ENCODE measurements around the gene THAP12. TPM values are rescaled to one million over a fixed set of nuclear protein-coding genes. Genes with fewer than 3 reads are reported as not detected.
"Not testable (repeated sequence)": the region's sequence is repeated elsewhere in the genome, so short reads cannot be mapped to it uniquely, and the experiment has no call there.

THAP12 gene
- total RNA-seq (2014; rRNA removed; shearing (Covaris generic)), result 30.2 and 30.5 TPM in 2 replicates
- polyA plus RNA-seq (2015; cell fraction: cytosol; rRNA removed), result 20.5 and 28.0 TPM in 2 replicates
- 26.4 and 36.5 TPM in 2 replicates for polyA plus RNA-seq (2015; cell fraction: nucleus; rRNA removed)

DNA sequence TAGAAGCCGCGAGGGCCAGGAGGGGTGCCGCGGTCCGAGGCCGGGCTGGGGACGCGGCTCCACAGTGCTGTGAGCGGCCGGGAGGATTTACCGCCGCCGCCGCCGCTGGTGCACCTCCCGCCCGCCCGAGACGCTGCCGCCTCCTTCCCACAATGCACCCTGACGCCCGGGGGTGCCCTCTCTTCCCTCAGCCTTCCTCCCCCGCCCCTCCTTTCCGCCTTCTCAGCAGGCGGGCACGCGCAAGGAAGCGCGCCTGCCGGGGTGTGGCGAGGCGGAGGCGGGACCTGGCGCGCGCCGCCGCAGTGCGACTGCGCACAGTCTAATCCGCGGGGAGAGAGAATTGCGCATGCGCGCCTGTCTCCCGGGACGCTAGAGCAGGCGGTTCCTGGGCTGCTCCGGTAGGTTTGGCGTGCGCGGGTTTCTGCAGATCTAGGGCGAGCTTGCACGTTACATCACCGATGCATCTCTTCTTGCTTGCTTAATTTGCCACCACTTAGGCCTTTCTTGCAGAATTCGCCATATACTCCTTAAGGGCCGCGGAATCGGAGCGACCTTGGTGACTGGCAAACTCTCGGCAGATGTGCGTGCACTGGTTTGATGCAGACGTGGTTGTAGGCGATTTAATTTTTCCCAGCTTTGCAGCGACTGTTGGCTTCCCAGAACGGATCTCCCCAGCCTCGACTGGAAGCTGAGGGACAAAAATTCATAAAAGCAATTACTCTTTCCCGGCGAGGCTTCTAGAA is at the start of gene THAP12, which contains the start of gene GVQW3:
THAP12 (minus strand) TSS at position 156 of the 743 bp plus-strand sequence. CDS start 296 bp downstream, outside the sequence.
GVQW3 (plus strand) TSS at position 347 of the 743 bp plus-strand sequence. CDS start 506 bp downstream, outside the sequence.
- peak; percentile 93 for DNase-seq (ENCODE audit: low read depth, low spot score)
- in situ Hi-C loops (cut with HindIII; ENCODE audit: low pct_unique_long_range_greater_than_20kb, low sequenced_read_pairs), result no loop called here

DNA sequence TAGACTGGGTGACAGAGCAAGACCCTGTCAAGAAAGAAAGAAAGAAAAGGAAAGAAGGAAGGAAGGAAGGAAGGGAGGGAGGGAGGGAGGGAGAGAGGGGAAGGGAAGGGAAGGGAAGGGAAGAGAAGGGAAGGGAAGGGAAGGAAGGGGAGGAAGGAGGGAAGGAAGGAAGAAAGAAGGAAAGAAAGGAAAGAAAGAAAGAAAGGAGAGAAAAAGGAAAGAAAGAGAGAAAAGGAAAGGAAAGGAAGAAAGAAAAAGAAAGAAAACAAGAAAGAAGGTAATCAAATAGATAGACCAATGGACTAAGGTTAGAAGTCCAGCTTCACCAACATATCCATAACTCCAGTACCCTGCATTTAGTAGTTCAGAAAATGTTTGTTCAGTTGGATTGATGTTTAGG is 45.7 kb upstream of the THAP12 start:
- in situ Hi-C loops (cut with HindIII; ENCODE audit: low pct_unique_long_range_greater_than_20kb, low sequenced_read_pairs), result no loop called here
- DNase-seq (ENCODE audit: low read depth, low spot score), result no peak

- in situ Hi-C loops (cut with HindIII; ENCODE audit: low pct_unique_long_range_greater_than_20kb, low sequenced_read_pairs), result no loop called here
- DNase-seq (ENCODE audit: low read depth, low spot score), result no peak
Observed at GRCh38 chr11:76424891-76425290, 44.0 kb upstream of the THAP12 start.

DNA sequence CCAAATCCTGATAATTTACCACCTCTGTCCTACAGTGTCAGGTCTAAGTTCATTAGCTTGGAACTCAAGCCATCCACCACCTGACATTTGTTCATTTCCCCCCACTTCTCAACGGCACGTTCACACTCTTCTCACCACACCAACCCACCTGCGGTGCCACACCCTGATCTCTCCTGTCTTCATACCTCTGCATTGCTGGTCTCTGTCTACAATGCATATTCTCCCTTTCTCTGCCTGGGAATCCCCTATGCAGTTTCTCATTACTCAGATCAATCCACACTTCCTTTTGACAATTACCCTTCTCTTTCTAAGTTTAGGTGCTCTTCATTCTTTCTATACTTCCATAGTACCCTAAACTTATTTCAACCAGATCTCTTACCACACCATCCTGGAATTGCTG is 43.4 kb upstream of the THAP12 start:
- in situ Hi-C loops (cut with HindIII; ENCODE audit: low pct_unique_long_range_greater_than_20kb, low sequenced_read_pairs), result no loop called here
- no peak for DNase-seq (ENCODE audit: low read depth, low spot score)

- in situ Hi-C loops (cut with HindIII; ENCODE audit: low pct_unique_long_range_greater_than_20kb, low sequenced_read_pairs), result no loop called here
- peak; percentile 59 for DNase-seq (ENCODE audit: low read depth, low spot score)
Observed at GRCh38 chr11:76419896-76420295, 39.0 kb upstream of the THAP12 start.

DNA sequence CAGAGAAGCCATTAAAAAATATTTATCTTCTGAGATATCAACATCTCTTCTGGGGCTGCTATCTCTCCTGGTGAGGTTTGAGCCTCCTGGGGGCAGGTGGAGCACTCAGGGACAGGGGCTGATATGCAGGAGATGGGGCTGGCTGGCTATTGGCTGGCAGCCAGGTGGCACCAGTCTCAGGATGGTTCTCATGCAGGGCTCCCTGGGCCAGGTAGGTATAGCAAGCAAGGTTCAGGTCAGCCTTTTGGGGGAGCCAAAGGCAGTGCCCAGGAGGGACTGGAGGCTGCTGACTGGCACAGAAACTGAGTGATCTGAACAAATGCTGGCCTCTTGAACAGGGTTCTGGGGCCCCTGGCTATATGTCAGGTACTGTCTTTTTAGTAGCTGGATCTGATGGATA is 34.1 kb upstream of the THAP12 start:
- DNase-seq (ENCODE audit: low read depth, low spot score), result no peak
- in situ Hi-C loops (cut with HindIII; ENCODE audit: low pct_unique_long_range_greater_than_20kb, low sequenced_read_pairs), result no loop called here

DNA sequence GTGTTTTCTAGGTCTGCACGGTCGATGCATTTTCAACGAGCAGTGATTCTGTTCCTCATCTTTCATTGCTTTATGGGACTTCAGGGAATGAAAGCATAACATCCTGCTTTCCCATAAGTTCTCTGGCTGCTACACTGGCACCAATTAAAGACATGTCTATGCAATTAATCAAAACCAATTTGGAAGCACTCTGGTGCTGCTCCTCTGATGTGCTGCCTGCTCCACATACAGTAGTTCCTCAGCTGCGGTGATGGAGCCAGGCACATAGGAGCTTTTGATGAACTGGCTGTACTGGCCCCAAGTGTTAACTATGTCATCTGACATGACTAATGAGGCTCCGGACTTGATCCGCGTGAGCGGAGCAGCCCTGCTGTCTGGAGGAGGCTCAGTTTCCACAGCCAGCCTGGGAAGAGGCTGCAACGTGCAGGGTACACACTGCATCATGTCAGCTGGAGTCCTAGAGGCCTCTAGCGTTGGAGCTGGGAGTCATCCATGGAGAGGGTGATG is 30.0 kb upstream of the THAP12 start:
- in situ Hi-C loops (cut with HindIII; ENCODE audit: low pct_unique_long_range_greater_than_20kb, low sequenced_read_pairs), result no loop called here
- DNase-seq (ENCODE audit: low read depth, low spot score), result no peak

DNA sequence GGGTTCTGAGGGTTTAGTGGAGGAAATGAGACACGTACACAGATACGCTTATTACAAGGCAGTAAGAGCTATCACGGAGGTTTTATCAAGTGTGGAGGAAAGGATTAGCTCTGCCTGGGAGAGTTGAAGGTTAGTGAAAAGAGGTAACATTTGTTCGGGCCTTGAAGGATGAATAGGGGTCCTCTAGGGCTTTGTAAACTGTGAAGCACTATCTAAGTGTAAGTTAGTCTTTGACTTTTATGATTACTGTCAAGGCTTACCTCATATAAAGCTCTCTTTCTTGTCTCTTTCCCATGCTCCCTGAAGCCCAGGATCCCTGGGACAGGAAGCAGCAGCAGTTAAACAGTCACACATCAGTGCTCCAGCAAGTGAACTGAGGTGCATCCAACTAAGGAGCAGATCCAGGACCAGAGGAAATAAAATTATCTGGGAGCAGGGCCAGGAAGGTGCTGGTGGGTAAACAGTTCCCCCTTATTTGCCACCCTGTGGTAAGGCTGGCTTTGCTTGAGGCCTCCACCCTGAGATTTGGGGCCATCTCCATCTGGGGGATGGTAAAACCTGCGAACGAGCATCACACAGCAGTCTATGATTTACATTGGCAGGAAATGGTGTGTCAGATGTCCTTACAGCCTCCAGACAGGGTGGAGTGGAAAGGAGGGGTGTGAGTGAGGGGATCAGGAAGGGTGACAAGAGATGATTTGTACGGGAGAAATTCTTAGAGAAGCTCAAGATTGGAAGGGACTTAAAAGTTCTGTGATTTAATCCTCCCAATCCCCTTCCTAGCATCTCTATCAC is 27.4 kb upstream of the THAP12 start:
- peak; percentile 62 for DNase-seq (ENCODE audit: low read depth, low spot score)
- in situ Hi-C loops (cut with HindIII; ENCODE audit: low pct_unique_long_range_greater_than_20kb, low sequenced_read_pairs), result no loop called here

- in situ Hi-C loops (cut with HindIII; ENCODE audit: low pct_unique_long_range_greater_than_20kb, low sequenced_read_pairs), result no loop called here
- DNase-seq (ENCODE audit: low read depth, low spot score), result no peak
Observed at GRCh38 chr11:76406359-76406758, 25.4 kb upstream of the THAP12 start.

- in situ Hi-C loops (cut with HindIII; ENCODE audit: low pct_unique_long_range_greater_than_20kb, low sequenced_read_pairs); DNase-seq (ENCODE audit: low read depth, low spot score): not testable (repeated sequence)
Observed at GRCh38 chr11:76401484-76401883, 20.6 kb upstream of the THAP12 start.

GRCh38 chr11:76400967-76401366 is 20.0 kb upstream of the THAP12 start:
- in situ Hi-C loops (cut with HindIII; ENCODE audit: low pct_unique_long_range_greater_than_20kb, low sequenced_read_pairs), result no loop called here

GRCh38 chr11:76397383-76397782 is 16.5 kb upstream of the THAP12 start:
- DNase-seq (ENCODE audit: low read depth, low spot score), result no peak
- in situ Hi-C loops (cut with HindIII; ENCODE audit: low pct_unique_long_range_greater_than_20kb, low sequenced_read_pairs), result no loop called here

More at GRCh38 chr11:76400967-76401366, 20.0 kb upstream of the THAP12 start:
- DNase-seq (ENCODE audit: low read depth, low spot score), result no peak

- no peak for DNase-seq (ENCODE audit: low read depth, low spot score)
- in situ Hi-C loops (cut with HindIII; ENCODE audit: low pct_unique_long_range_greater_than_20kb, low sequenced_read_pairs), result no loop called here
Observed at GRCh38 chr11:76395296-76395695, 14.4 kb upstream of the THAP12 start.

DNA sequence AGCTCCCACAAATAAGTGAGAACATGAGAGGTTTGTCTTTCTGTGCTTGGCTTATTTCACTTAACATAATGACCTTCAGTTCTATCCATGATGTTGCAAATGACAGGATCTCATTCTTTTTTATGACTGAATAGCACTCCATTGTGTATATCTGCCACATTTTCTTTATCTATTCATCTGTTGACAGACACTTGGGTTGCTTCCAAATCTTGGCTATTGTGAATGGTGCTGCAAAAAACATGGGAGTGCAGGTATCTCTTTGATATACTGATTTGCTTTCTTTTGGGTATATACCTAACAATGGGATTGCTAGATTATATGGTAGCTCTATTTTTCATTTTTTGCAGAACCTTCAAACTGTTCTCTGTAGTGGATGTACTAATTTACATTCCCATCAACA is 13.5 kb upstream of the THAP12 start:
- DNase-seq (ENCODE audit: low read depth, low spot score), result peak; percentile 3
- in situ Hi-C loops (cut with HindIII; ENCODE audit: low pct_unique_long_range_greater_than_20kb, low sequenced_read_pairs), result no loop called here

DNA sequence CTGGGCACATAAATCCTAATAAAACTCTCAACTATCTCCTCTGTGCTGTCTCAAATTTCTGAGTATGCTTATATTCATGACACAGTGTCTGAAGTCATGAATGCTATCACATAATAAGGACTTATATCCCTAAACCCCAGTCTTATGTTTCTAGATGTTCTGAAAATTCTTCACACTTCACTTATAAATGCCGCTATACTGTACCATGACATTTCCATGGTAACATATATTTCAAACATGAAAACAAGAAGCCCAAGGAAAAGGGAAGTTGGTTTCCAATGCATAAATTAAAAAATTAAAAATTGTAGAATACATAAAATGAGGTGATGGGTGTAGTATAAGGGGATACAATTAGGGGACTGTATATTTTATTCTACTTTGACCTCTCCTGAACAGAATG is 11.9 kb upstream of the THAP12 start:
- DNase-seq (ENCODE audit: low read depth, low spot score), result no peak
- in situ Hi-C loops (cut with HindIII; ENCODE audit: low pct_unique_long_range_greater_than_20kb, low sequenced_read_pairs), result no loop called here

DNA sequence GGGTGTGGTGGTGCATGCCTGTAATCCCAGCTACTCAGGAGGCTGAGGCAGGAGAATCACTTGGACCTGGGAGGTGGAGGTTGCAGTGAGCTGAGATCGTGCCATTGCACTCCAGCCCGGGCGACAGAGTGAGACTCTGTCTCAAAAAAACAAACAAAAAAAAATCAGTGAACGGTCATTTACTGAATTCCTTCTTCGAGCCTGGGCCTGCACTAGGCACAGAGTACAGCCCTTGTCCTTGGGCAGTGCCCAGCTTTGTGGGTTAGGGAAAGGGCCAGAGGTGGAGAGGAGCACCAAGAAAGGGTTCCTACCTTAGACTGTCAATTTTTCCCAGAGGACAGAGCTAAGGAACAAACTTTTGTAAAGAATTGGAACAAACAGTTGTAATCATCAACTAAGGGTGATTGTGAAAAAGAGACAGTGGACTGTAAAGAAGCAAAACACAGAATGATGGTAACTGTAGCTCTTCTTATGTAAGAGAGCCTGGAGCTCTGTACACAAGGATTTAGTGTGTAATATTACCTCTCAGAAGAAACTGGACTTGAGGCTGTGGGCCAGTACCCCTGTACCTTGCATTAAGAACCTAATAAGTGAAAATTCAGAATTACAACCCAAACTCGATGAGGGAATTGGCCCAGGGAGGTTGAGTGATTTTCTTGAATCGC is 11.0 kb upstream of the THAP12 start:
- no peak for DNase-seq (ENCODE audit: low read depth, low spot score)
- in situ Hi-C loops (cut with HindIII; ENCODE audit: low pct_unique_long_range_greater_than_20kb, low sequenced_read_pairs), result no loop called here

GRCh38 chr11:76391021-76391420 is 10.1 kb upstream of the THAP12 start:
- in situ Hi-C loops (cut with HindIII; ENCODE audit: low pct_unique_long_range_greater_than_20kb, low sequenced_read_pairs), result no loop called here
- DNase-seq (ENCODE audit: low read depth, low spot score), result no peak

- DNase-seq (ENCODE audit: low read depth, low spot score), result no peak
- in situ Hi-C loops (cut with HindIII; ENCODE audit: low pct_unique_long_range_greater_than_20kb, low sequenced_read_pairs), result no loop called here
Observed at GRCh38 chr11:76388408-76388807, 7.5 kb upstream of the THAP12 start.

Measured in SK-MEL-5 (cell line).